NAMALWA (cell line): ENCODE measurements around the gene TUBB4B.
"Not testable (repeated sequence)": the region's sequence is repeated elsewhere in the genome, so short reads cannot be mapped to it uniquely, and the experiment has no call there.

Experiments
- DNase-seq: peaks from one replicate; pipeline ENCODE4 v3.0.0-alpha.2; 2015; ENCODE audit warnings: low spot score

TUBB4B gene

DNA sequence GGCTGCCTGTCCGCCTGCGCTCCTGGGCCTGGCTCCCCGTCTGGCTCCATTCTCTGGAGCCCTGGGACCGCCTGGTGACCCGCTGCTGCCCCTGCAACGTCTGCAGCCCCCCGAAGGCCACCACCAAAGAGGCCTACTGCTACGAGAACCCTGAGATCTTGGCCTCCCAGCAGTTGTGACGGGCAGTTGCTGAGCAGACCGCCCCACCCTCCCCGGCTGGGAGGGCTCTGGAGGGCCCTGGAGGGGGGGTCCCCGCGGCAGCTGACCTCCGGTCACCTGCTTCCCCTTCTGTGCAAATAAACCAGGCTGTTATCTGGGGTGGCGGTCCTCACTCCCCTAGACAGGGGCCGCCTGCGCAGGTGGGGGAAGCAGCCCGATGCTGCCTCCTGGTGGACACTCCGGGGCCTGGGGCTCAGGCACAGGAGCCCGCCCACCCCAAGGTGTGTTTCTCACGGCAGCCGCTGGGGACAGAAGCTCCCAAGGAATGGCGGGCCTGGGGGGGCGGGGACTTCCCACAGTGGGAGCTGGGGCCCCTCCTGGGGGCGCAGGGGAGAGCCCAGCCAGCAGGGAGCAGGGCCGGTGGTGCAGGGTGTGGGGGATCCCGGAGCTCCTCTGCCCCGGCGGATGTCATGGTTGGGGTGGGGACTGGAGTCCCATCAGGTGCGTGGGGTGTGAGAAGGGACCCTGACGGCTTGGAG lies 4.7 kb upstream of the TUBB4B start:
- peak; percentile 90 for DNase-seq

DNA sequence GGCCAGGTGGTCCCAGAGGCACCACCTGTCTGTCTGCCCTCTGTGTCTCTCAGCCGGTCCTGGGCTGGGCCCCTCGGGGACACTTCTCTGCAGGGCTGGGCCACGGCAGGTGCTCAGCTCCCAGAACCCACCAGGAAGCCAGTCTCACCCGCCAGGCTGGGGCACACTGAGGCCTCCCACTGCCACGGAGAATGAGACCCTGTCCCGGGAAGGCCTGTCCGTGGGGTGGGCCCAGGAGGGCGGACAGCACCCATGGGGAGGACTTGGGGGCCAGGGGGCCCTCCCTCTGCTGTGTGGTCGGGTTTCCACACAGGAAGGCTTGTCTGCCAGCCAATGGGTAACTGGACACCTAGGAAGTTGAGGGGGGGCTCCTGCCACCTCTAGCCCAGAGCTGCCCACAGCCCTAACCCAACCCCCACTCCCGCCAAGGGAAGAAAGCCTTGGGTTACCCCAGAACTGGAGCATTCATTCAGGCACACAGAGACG lies 4.1 kb upstream of the TUBB4B start:
- no peak for DNase-seq

DNA sequence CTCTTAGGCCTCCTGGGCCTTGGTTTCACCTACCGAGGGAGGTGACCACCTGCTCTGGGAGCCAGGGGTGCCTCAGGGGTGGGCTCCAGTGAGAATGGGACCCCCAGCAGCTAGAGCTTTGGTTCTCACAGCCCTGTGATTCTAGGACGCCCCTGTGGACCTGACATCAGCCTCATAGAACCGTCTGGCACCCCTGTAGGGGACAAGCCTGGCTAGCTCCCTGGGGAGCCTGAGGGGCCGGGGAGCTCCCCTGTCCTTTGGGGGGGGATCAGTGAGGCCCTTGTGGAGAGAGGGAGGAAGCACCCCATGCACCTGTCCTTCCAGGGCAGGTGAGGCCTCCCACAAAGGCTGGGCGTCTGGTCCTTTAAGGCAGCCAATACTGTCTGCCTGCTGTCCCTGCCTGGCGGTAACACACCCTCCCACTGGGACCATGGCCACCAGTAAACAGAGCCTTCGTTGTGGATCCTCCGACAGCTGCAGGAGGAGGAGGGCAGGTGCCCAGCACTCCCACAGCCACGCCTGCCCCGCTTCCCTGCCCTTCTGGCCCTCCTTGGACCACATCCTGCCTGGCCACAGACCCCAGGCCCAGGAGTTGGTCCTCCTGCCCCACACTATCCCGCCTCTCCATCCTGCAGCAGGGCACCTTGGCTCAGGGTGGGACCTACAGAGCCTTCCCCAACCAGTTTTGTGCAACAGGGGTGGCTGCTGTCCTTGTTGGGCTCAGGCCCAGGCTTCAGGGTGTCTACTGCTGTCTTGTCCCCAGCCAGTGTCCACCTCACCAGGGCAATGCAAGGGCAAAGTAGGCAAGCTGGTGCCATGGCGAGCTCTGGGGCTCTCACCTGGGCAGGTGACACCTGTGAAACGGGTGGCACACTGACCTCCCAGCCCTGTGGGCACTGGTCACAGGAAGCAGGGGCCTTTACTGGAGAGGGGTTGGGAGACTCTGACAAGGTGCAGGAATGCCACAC lies 3.0 kb upstream of the TUBB4B start:
- peak; percentile 57 for DNase-seq

DNA sequence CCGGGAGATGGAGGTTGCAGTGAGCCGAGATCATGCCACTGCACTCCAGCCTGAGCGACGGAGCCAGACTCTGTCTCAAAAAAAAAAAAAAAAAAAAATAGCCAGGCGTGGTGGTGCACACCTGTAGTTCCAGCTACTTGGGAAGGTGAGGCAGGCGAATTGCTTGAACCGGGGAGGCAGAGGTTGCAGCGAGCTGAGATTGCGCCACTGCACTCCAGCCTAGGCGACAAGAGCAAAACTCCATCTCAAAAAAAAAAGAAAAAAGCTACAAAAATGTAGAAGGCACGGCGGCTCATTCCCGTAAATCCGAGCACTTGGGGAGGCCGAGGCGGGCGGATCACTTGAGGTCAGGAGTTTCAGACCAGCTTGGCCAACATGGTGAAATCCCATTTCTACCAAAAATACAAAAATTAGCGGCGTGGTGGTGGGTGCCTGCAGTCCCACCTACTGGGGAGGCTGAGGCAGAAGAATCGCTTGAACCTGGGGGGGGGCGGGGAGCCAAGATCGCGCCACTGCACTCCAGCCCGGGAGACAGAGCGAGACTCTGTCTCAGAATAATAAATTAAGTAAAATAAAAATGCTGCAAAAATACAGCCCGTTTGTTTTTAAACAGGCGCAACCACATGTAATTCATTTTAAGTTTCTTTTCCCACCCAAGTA lies 1.4 kb upstream of the TUBB4B start:
- not testable (repeated sequence) for DNase-seq

DNA sequence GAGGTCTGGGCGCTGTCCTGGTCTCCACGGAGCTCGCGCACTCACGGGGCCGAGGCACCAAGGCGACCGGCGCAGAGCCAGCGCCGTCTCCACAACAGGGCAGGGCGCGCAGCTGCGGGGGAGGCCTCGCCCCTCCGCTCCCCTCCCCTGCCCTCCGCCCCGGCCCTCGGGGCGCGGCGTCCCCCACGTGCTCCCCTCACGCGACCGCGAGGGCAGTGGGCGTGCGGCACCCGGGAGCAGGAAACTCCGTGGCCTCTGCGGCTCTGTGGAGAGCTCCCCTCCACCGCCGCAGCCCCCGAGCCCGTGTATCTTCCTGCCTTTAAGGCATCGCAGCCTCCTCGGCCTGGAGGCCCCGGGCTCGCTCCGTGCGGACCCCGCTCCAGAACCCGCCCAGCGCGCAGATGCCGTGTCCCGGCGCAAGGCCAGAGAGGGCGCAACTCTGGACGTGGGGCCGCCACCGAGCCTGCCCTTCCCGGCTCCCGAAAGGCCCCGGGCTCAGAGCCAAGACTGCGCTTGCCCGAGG lies 708 bp upstream of the TUBB4B start:
- peak; percentile 81 for DNase-seq

- no peak for DNase-seq
Observed at GRCh38 chr9:137241490-137242268, 592 bp downstream of the TUBB4B start.

DNA sequence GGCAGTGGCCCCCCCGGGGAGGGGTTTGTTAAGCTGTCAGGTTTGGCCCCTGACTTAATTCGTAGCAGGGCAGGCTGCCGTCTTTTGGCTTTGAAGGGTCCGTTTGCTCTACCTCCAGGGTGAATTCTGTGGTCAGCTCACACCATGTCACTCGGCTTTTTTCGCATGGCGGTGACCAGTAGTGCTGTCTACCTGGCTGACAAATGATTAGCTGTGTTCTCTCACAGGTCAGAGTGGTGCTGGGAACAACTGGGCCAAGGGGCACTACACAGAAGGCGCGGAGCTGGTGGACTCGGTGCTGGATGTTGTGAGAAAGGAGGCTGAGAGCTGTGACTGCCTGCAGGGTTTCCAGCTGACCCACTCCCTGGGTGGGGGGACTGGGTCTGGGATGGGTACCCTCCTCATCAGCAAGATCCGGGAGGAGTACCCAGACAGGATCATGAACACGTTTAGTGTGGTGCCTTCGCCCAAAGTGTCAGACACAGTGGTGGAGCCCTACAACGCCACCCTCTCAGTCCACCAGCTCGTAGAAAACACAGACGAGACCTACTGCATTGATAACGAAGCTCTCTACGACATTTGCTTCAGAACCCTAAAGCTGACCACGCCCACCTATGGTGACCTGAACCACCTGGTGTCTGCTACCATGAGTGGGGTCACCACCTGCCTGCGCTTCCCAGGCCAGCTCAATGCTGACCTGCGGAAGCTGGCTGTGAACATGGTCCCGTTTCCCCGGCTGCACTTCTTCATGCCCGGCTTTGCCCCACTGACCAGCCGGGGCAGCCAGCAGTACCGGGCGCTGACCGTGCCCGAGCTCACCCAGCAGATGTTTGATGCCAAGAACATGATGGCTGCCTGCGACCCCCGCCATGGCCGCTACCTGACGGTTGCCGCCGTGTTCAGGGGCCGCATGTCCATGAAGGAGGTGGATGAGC lies 1.4 kb downstream of the TUBB4B start:
- DNase-seq, result no peak

DNA sequence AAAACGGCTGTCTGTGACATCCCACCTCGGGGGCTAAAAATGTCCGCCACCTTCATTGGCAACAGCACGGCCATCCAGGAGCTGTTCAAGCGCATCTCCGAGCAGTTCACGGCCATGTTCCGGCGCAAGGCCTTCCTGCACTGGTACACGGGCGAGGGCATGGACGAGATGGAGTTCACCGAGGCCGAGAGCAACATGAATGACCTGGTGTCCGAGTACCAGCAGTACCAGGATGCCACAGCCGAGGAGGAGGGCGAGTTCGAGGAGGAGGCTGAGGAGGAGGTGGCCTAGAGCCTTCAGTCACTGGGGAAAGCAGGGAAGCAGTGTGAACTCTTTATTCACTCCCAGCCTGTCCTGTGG lies 2.2 kb downstream of the TUBB4B start:
- DNase-seq, result not testable (repeated sequence)

DNA sequence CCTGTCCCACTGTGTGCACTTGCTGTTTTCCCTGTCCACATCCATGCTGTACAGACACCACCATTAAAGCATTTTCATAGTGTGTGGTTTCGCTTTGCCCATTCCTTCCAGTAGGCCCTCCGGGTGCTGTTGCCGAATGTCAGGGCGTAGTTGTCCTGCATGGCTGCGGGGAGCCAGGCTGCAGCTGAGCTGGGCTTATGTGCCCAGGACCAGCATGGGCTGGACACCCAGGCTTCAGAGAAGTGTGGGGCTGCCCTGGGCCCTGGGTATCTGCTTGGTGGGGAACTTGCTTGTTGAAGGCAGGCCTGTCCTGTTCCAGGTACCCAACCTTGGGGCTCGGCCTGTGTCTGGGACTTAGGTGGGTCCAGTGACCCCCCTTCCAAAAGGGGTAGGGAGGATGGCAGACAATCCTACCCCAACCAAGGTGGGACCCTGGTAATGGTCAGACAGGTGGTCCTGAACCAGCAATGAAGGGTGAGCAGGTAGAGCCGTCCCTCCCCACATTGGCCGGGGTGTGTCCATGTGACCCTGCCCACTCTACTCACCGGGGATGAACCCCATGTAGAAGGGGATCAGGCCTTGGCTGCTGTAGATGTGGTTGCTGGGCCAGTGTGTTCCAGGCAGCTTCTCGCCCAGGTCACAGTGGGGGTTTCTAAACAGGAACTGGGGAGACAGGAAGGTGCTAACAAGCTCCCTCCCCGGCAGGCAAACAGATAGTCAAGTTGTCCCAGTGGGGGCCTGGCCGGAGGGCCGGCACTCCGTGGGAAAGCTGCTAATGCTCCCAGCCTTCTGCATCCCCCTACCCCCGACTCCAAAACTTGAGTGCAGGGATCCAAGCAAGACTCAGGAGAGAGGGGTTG lies 2.8 kb downstream of the TUBB4B start:
- DNase-seq, result peak; percentile 54

GRCh38 chr9:137244486-137245449 lies 3.7 kb downstream of the TUBB4B start:
- no peak for DNase-seq

DNA sequence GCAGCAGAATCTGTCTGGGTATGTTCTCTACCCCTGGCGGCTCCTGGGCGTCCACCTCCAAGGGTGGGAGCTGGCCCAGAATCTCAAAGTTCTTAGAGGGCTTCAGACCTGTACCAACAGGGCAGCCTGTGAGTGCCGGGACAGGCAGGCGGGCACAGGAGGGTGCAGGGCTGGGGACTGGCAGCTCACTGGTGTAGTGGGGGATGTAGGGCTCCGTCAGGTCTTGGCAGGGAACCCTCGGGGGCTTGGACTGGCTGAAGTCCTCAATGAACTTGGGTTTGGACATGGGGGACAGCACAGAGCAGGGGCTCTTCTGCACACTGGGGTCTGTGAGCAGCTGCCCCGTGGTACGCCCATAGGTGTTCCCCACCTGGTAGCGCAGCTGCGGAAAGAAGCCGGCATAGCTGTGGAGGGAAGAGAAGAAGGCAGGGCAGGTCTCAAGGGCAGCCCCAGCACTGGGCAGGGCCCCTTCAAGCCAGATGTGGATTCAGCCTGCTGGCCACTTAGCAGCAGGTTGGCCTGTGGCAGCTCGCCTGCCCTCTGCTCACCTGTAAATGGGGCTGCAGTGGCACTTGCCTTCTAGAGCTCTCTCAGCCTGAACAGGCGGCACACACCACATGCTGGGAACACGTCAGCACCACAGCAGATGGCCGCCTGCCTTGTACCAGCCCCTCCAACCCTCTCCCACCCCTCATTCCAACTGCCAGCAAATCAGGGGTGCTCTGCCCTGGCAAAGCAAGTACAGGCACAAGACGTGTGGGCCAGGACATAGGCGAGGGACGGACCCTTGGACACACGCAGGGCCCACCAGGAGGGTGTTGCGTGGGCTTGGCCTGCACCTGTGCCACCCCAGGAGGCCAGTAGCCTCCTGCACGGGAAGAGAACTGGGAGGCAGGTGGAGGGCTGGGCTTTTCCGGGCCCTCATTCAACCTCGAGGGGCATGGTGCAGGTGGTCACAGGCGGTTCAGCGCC lies 4.6 kb downstream of the TUBB4B start:
- DNase-seq, result no peak

DNA sequence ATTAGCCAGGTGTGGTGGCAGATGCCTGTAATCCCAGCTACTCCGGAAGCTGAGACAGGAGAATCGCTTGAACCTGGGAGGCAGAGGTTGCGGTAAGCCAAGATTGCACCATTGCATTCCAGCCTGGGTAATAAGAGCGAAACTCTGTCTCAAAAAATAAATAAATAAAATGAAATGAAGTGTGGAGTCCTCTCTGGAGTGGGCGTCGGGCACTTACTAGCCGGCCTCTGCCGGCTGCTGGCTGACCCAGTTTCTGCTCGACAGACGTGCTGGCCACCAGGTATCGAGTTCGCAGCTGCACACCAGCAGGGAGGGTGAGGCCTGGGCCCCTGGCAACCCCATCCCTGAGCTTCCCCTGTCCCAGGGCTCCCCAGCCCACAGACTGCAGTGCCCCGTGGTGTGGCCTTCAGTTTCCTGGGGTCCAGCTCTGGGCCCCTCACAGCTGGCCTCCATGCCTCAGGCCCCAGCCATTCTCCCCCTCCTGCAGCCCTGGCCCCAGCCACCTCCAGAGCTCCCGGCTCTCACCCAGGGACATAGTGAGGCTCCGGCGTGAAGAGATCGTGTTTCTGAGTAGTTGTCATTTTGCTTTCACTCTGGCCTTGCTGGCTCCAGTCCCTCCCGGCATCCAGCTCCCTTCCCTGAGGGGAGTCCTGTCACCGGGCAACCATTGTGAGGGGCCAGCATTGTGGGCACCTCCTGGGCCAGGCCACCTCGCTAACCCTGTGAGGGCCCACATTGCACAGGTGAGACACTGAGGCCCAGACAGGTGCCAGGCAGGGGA lies 6.2 kb downstream of the TUBB4B start:
- DNase-seq, result no peak

- DNase-seq, result no peak
Observed at GRCh38 chr9:137247916-137248175, 6.8 kb downstream of the TUBB4B start.

GRCh38 chr9:137250329-137251193 lies 9.5 kb downstream of the TUBB4B start:
- DNase-seq, result no peak

- no peak for DNase-seq
Observed at GRCh38 chr9:137251194-137251461, 10.0 kb downstream of the TUBB4B start, which contains the start of gene STPG3. TSS of gene STPG3 (plus strand) at chr9:137251286. CDS start at chr9:137251287, 1 bp downstream.
